DMS79 treated with DMSO at 0.1 percent for 48 hours (cell line): ENCODE data around the gene SPATA33.

ENCODE experiments used
- DNase-seq: peaks from one replicate; lab custom pipeline; 2025; lab: John Stamatoyannopoulos, UW

Gene SPATA33

DNA sequence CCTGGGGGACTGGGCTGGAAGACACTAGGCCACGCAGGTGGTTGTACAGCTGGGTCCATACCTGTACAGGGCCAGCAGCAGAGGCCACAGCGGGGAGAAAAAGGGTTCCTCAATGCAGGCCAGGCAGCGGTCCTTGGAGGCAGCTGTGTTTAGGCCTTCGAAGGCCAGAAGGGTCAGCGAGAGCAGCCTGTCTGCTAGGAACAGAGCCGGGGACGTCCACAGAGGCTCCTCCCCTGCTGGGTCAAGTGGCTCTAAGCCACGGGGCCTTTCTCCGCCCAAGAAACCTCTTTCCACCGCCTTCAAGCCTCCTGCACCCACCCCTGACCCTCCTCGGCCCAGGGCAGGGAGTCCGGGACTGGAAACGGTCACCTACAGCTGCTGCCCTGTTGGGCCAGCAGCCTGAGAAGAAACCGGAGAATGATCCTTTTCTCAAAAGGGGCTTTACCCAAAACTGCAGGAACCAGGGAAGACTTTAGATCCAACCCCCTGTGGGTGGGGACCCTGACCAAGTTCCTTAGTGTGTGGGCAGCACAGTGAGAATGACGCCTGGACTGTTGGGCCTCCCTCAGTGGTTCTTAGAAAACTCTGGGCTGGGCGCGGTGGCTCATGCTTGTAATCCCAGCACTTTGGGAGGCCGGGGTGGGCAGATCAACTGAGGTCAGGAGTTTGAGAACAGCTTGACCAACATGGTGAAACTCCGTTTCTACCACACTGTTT, 52.2 kb downstream of the SPATA33 start:
- no peak for DNase-seq

DNA sequence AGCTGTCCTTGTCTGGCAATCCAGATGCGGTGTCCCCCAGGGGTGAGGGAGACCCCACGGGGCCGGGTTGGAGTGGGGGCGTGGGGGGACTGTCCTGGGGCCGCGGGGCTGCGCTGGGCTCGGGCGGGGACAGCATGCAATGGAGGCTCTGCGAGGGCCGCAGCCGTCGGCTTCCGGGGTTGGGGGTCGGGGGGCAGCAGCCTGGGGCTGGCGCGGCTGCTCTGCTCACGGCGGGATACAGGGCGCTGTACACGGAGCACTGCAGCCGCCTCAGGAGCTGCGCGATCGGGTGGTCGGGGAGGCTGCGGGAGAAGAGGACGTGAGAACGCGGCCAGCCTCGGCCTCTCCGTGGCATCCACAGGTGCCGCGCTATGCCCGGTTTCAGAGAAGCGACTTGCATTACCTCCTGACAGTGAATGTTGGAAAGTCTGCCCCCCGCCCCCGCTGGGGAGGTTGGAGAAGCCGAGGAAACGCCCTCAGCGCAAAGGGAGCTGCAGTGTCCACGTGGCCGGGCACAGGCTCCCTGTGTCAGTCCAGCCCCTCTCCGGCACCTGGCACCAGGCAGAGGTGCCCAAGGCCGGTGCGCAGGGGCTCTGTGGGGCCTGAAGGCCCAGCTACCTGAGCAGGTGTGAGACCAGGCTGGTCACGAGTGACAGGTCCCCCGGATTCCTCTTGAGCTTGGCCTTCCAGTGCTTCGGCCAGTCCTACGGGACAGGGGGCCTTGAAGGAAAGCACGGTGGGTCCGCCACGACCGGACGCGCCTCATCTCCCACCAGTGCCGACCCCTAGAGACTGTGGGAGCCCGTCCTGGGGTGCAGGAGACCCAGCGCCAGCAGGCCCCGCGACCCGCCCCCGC, 53.3 kb downstream of the SPATA33 start:
- no peak for DNase-seq

DNA sequence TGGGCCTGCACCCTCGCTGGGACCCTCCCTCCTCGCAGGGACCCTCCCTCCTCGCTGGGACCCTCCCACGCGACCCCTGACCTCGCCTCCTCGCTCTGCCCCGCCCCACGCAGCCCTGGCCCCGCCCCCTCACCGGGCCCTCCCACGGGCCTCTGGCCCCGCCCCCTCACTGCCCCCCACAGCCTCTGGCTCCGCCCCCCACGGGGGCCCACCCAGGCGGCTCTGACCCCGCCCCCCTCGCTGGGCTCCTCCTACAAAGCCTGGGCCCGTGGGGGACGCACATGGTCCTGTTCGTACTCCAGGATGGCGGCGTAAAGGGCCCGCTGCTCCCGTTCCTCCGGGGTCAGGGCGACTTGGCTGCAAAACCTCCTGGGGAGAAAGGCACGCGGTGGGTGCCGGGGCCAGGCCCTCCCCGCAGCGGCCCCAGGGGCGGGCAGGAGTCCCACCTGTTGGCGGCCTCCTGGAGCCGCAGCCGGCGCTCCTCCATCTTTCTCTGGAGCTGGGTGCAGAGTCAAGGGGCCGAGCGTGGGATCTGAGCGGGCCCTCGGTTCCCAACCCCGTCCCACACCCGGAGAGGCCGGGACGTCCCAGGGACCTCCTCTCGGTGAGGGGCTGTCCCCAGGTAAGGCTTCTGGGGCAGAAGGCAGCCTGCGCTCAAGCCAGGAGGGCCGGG, 54.1 kb downstream of the SPATA33 start:
- no peak for DNase-seq

DNA sequence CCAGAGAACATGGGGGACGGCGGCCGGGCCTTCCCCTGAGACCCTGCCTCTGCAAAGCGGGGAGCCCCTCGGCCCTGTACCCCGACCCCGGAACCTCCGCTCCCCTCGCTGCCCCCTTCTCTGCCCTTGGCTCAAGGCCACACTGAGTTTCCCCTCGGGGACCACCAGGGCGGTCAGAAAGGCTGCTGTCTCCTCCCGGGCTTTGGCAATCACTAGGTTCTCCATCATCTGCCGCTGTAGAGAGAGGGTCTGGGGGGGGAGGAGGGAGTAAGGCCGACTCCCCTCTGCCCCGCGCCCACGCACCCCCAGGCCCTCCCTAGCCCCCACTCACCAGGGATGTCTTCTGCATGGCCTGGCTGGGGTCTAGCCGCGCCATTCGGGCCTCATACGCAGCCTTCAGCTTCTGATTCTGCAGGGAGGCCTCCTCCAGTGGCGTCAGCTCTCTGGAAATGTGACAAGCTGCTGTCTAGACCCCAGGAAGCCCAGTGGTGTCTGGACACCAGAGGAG, 54.7 kb downstream of the SPATA33 start:
- DNase-seq = no peak

DNA sequence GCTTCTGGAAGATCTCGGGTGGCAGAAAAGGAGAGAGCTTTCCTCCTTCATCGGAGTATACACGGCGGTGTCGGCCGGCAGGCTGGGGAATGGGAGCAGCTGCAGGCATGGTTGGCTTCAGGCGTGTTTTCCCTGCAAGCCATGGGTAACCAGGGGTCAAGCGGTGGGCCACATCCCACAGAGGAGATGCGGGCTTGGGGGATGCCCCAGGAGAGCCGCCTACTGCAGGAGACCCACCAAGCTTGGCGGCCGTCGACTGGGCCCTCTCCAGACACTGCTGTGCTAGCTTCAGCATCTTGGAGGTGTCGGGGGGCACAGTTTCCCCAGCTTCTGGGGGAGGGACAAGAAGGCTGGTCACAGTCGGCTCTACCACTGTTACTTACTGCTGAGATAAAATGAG, 58.9 kb downstream of the SPATA33 start:
- DNase-seq = no peak

DNA sequence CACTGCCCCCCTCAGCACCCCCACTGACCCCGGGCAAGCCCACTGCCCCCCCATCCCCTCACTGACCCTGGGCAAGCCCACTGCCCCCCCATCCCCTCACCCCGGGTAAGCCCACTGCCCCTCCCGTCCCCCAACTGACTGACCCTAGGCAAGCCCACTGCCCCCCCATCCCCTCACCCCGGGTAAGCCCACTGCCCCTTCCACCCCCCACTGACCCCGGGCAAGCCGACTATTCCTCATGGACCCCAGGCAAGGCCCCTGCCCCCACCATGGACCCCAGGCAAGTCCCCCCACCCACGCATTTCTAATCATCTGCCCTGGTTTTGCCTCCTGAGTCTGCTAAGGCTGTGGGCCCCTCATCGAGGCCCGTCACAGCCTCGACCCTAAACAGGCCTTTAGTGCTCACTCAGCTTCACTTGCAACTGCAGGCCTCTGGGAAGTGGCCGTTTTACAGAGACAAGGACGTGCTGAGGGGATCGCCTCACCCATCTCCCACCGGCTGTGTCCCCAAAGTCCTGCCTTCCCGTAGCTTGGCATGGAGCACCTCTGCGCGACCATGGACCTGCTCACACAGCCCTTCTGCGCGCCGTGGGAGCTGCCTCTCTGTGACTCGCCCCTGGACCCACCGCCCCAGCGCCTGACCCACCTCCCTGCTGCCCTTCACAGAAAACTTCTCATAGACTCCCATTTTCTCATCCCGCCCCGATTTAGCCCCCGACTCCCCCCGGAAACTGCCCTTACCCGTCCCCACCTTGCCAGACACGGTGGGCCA, 59.5 kb downstream of the SPATA33 start:
- no peak for DNase-seq

DNA sequence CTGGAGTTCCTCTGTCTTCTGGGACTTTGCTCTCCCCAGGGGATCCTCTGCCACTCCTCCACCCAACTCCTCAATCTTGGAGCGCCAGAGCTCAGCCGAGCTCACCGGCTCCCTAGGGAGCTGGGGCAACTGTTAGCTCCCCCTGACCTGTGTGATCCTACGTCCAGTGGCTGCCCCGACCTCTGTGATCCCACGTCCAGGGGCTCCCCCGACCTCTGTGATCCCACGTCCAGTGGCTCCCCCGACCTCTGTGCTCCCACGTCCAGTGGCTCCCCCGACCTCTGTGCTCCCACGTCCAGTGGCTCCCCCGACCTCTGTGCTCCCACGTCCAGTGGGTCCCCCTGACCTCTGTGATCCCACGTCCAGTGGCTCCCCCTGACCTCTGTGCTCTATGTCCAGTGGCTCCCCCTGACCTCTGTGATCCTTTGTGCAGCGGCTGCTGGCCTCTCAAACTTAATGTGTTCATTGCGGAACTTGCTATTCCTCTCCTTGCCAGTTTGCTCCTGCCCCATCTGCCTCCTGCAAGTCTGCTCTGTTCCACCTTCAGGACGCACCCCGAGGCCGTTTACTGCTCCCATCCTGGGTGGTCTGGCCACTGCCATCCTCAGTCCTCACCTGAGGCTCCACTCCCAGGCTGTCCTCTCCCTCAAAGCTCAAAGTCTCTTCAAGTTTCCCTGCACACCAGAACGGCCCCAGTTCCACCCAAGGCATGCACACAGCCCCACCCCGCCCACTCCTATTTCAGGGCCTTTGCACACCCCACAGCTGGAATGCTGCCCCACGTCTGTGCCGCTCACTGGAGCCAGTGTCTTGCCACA, 60.3 kb downstream of the SPATA33 start:
- no peak for DNase-seq
